ENCODE results near the gene ZSCAN30. TPM values are rescaled to one million over a fixed set of nuclear protein-coding genes. Genes with fewer than 3 reads are reported as not detected.

The ZSCAN30 gene
- total RNA-seq, 1 donor from 2014 or later = 41.0 TPM

DNA sequence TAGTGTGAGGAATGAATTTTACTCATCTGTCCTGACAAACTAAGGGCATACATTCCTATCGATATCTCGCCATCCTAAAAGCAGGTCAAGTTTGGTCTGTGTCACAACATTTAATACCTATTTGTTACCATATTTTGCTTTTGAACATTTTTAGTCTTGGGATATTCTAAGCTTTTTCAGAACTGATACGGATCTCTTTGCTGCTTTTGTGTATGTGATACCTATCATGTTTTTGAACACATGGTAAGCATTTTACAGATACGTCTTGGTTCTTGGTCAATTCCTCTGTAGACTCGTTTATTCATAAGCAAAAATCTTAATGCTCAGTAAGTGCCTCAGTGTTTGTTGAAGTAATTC lies 48.6 kb downstream of the ZSCAN30 start:
- Mint-ChIP-seq H3K27me3 (ENCODE audit: unreplicated experiment) (no peaks in the 10 kb centered on the region), H3K4me1 (ENCODE audit: low read depth, unreplicated experiment) (peaks cover 3% of the 10 kb centered on the region), H3K9me3 (ENCODE audit: unreplicated experiment) (peaks cover 2% of the 10 kb centered on the region), H3K27ac (ENCODE audit: unreplicated experiment) (peak overlapping the region; percentile 98), H3K36me3 (ENCODE audit: unreplicated experiment) (peaks cover 12% of the 10 kb centered on the region), H3K4me3 (ENCODE audit: unreplicated experiment) (peak overlapping the region; percentile 93)
- TF ChIP-seq, protein P1, sequence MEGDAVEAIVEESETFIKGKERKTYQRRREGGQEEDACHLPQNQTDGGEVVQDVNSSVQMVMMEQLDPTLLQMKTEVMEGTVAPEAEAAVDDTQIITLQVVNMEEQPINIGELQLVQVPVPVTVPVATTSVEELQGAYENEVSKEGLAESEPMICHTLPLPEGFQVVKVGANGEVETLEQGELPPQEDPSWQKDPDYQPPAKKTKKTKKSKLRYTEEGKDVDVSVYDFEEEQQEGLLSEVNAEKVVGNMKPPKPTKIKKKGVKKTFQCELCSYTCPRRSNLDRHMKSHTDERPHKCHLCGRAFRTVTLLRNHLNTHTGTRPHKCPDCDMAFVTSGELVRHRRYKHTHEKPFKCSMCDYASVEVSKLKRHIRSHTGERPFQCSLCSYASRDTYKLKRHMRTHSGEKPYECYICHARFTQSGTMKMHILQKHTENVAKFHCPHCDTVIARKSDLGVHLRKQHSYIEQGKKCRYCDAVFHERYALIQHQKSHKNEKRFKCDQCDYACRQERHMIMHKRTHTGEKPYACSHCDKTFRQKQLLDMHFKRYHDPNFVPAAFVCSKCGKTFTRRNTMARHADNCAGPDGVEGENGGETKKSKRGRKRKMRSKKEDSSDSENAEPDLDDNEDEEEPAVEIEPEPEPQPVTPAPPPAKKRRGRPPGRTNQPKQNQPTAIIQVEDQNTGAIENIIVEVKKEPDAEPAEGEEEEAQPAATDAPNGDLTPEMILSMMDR (IDR thresholded peaks at IDR 0.05; ENCODE audit: partially characterized antibody, unreplicated experiment) = no peak
- DNase-seq = no peak

DNA sequence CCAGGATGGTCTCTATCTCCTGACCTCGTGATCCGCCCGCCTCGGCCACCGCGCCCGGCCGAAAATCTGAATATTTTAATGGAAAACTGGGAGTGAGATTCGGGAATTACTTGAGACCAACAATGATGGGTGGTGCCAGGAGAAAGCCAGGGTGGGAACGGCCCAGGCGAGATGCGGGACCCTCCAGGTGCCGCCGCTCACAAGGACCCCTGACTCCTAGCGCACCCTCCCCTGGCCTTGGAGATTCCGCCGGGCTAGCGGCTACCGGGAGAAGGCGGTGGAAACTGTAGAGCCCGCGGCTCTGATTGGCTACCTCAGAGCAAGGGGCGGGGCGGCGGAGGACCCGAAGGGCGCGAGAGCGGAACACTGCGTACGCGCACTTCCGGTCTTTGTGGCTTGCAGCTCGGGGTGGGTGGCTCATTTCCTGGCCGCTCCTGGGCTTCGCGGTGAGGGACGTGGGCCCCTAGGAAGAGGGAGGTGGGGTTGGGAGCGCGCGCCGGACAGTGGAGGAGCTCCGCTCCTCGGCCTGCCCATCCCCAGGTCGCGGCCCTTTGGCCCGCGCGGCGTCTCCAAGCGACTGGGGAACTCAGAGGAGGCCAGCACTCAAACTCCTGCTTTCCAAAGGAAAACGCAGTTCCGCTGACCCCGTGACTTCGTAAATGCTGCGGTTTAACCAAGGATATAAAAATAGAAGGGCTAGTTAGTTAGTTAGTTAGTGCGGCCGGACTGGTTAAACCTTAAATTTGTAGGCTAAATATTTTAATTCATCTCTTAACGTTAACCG lies 49.2 kb downstream of the ZSCAN30 start, which contains the start of gene ZNF397:
Gene ZNF397 (plus strand): TSS at position 371 of the 784 bp plus-strand sequence. CDS start 1,437 bp downstream, outside the sequence.
- no peaks in the 10 kb centered on the region for H3K27me3 Mint-ChIP-seq (ENCODE audit: unreplicated experiment)
- H3K9me3 Mint-ChIP-seq (ENCODE audit: unreplicated experiment) = peaks cover 2% of the 10 kb centered on the region
- H3K36me3 Mint-ChIP-seq (ENCODE audit: unreplicated experiment) = peaks cover 12% of the 10 kb centered on the region
- TF ChIP-seq, protein P1 (IDR thresholded peaks at IDR 0.05; ENCODE audit: partially characterized antibody, unreplicated experiment) = no peak
- H3K27ac Mint-ChIP-seq (ENCODE audit: unreplicated experiment) = peak within 1 kb of the TSS; percentile 98
- peak; percentile 99 for DNase-seq
- peaks cover 3% of the 10 kb centered on the region for H3K4me1 Mint-ChIP-seq (ENCODE audit: low read depth, unreplicated experiment)
- H3K4me3 Mint-ChIP-seq (ENCODE audit: unreplicated experiment) = peak within 1 kb of the TSS; percentile 93

DNA sequence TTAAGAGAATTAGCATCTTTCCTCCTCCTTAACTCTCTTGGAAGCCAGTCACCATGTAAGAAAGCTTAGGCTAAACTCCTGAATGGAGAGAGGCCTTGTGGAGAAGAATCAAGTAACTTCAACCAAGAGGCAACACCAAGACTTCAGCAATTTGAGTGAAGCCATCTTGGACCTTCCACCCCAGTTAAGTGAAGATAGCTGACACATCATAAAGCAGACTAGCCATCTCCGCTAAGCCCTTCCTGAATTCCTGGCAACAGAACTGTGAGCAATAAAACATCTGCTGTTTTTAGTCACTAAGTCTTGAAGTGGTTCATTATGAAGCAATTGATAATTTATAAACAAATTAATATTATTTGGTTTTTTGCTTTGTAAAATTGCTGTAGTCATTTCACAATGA lies 50.7 kb downstream of the ZSCAN30 start:
- H3K27ac Mint-ChIP-seq (ENCODE audit: unreplicated experiment) = no peak overlapping the region

DNA sequence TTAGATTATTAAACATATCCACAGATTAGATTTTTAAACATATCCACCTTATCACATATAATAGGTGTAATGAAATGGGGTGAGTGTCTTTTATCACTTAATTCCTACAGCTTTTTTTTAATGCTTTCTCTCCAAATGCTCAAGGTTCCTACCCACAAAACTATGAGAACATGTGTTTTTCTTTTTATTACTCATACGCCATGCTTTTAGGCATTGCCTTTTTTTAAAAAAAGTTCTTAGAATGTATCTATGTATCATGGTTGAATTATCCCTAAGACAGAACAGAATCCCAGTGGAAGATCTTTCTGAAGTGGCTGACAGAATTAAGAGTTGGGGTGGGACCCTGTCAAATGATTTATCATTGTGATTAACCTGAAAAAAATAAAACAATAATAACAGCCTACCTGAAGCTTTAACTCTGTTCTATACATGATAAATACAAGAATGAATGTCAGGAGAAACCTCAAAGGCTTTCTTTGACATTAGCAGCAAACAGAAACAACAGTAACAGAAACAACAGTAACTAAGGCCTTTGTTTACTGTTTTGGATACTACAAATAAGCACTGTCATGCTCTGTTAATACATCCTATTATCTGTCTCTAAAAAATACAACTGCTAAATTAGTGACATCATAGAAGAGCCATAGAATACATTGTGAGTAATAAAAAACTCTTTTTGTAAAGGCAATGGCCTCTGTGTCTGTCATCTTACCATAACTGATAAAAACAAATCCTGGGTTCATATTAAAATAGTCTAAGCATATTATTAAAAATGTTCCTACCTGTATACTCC lies 53.3 kb downstream of the ZSCAN30 start:
- no peak for DNase-seq
- H3K27ac Mint-ChIP-seq (ENCODE audit: unreplicated experiment) = no peak overlapping the region

More for the DNA sequence above, 50.7 kb downstream of the ZSCAN30 start:
- TF ChIP-seq, protein P1 (IDR thresholded peaks at IDR 0.05; ENCODE audit: partially characterized antibody, unreplicated experiment) = no peak
- no peak for DNase-seq
- Mint-ChIP-seq H3K4me1 (ENCODE audit: low read depth, unreplicated experiment) (peaks cover 3% of the 10 kb centered on the region), H3K27me3 (ENCODE audit: unreplicated experiment) (no peaks in the 10 kb centered on the region), H3K9me3 (ENCODE audit: unreplicated experiment) (peaks cover 2% of the 10 kb centered on the region), H3K36me3 (ENCODE audit: unreplicated experiment) (peaks cover 4% of the 10 kb centered on the region), H3K4me3 (ENCODE audit: unreplicated experiment) (no peak overlapping the region)

More for the DNA sequence above, 53.3 kb downstream of the ZSCAN30 start:
- TF ChIP-seq, protein P1 (IDR thresholded peaks at IDR 0.05; ENCODE audit: partially characterized antibody, unreplicated experiment) = no peak
- H3K27me3 Mint-ChIP-seq (ENCODE audit: unreplicated experiment) = no peaks in the 10 kb centered on the region
- no peaks in the 10 kb centered on the region for H3K36me3 Mint-ChIP-seq (ENCODE audit: unreplicated experiment)
- no peaks in the 10 kb centered on the region for H3K4me1 Mint-ChIP-seq (ENCODE audit: low read depth, unreplicated experiment)
- H3K9me3 Mint-ChIP-seq (ENCODE audit: unreplicated experiment) = peaks cover 2% of the 10 kb centered on the region
- no peak overlapping the region for H3K4me3 Mint-ChIP-seq (ENCODE audit: unreplicated experiment)
